Neural cell (in vitro differentiated cells): ENCODE results near the gene PHF21B.

Source experiments
- EZH2 ChIP-seq: fragments of 200-600, 300-800 bp; shearing (Covaris generic), sonication (generic); IDR thresholded peaks from 2 replicates; pipeline ENCODE4 v1.6.1; 2014; ENCODE audit warnings: antibody characterized with exemption, low read length, borderline replicate concordance, mild to moderate bottlenecking; ENCODE audit not compliant: insufficient read depth, poor library complexity, severe bottlenecking
- TAF1 ChIP-seq: IDR thresholded peaks from 2 replicates; pipeline ENCODE4 v1.6.1; 2012; ENCODE audit warnings: low read depth
- TF ChIP-seq, protein P1 (sequence below): fragments of 450-650 bp; IDR thresholded peaks from 2 replicates; pipeline ENCODE4 v1.5.1; 2014; ENCODE audit warnings: antibody characterized with exemption, mild to moderate bottlenecking, moderate library complexity; ENCODE audit not compliant: poor library complexity, severe bottlenecking

DNA sequence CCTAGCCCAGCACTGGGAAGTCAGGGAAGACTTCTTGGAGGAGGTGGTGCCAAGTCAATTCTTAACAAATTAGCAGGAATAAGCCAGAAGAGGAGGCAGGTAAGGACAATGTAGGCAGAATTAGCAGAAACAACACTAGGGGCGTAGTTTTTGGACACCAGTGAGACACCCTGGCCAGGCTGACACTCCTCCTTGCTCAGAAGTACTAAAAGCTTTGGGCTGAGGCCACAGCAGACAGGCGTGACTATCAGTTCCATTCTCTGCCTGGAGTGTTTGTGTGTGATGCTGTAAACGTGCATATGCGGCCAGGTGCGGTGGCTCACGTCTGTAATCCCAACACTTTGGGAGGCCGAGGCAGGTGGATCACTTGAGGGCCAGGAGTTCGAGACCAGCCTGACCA, 36.0 kb downstream of the PHF21B start:
- TF ChIP-seq, protein P1, sequence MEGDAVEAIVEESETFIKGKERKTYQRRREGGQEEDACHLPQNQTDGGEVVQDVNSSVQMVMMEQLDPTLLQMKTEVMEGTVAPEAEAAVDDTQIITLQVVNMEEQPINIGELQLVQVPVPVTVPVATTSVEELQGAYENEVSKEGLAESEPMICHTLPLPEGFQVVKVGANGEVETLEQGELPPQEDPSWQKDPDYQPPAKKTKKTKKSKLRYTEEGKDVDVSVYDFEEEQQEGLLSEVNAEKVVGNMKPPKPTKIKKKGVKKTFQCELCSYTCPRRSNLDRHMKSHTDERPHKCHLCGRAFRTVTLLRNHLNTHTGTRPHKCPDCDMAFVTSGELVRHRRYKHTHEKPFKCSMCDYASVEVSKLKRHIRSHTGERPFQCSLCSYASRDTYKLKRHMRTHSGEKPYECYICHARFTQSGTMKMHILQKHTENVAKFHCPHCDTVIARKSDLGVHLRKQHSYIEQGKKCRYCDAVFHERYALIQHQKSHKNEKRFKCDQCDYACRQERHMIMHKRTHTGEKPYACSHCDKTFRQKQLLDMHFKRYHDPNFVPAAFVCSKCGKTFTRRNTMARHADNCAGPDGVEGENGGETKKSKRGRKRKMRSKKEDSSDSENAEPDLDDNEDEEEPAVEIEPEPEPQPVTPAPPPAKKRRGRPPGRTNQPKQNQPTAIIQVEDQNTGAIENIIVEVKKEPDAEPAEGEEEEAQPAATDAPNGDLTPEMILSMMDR = no peak
- TF ChIP-seq EZH2 (no peak), TAF1 (no peak)
